ENCODE data around the gene PHAF1.

The PHAF1 gene

GRCh38 chr16:67075331-67075730 is 34.4 kb upstream of the PHAF1 start:
- no peak for DNase-seq (ENCODE audit: low spot score)

GRCh38 chr16:67077871-67078270 is 31.9 kb upstream of the PHAF1 start:
- Histone ChIP-seq H3K36me3 (ENCODE audit: low read depth) (peaks cover 43% of the 10 kb centered on the region), H3K9me3 (ENCODE audit: severe bottlenecking) (no peaks in the 10 kb centered on the region), H3K27ac (ENCODE audit: poor library complexity, severe bottlenecking) (no peak overlapping the region), H3K27me3 (ENCODE audit: insufficient read depth, poor library complexity, severe bottlenecking) (no peaks in the 10 kb centered on the region), H3K4me1 (ENCODE audit: insufficient read depth, poor library complexity, severe bottlenecking) (no peaks in the 10 kb centered on the region), H3K4me3 (ENCODE audit: severe bottlenecking) (no peak overlapping the region)
- DNase-seq (ENCODE audit: low spot score) (no peak), ATAC-seq (ENCODE audit: low read depth) (no peak)
- no peak for TF ChIP-seq CTCF (IDR thresholded peaks at IDR 0.05; ENCODE audit: poor library complexity, severe bottlenecking)

More at GRCh38 chr16:67075331-67075730, 34.4 kb upstream of the PHAF1 start:
- Histone ChIP-seq H3K27me3 (ENCODE audit: insufficient read depth, poor library complexity, severe bottlenecking) (no peaks in the 10 kb centered on the region), H3K4me1 (ENCODE audit: insufficient read depth, poor library complexity, severe bottlenecking) (no peaks in the 10 kb centered on the region), H3K36me3 (ENCODE audit: low read depth) (peaks cover 54% of the 10 kb centered on the region), H3K9me3 (ENCODE audit: severe bottlenecking) (no peaks in the 10 kb centered on the region), H3K4me3 (ENCODE audit: severe bottlenecking) (no peak overlapping the region), H3K27ac (ENCODE audit: poor library complexity, severe bottlenecking) (no peak overlapping the region)
- no peak for ATAC-seq (ENCODE audit: low read depth)
- no peak for TF ChIP-seq CTCF (IDR thresholded peaks at IDR 0.05; ENCODE audit: poor library complexity, severe bottlenecking)

- no peak for TF ChIP-seq CTCF (IDR thresholded peaks at IDR 0.05; ENCODE audit: poor library complexity, severe bottlenecking)
- Histone ChIP-seq H3K4me3 (ENCODE audit: severe bottlenecking) (no peak overlapping the region), H3K27ac (ENCODE audit: poor library complexity, severe bottlenecking) (no peak overlapping the region), H3K4me1 (ENCODE audit: insufficient read depth, poor library complexity, severe bottlenecking) (no peaks in the 10 kb centered on the region), H3K36me3 (ENCODE audit: low read depth) (peaks cover 39% of the 10 kb centered on the region), H3K27me3 (ENCODE audit: insufficient read depth, poor library complexity, severe bottlenecking) (no peaks in the 10 kb centered on the region), H3K9me3 (ENCODE audit: severe bottlenecking) (no peaks in the 10 kb centered on the region)
- ATAC-seq (ENCODE audit: low read depth) (no peak), DNase-seq (ENCODE audit: low spot score) (no peak)
Measured at GRCh38 chr16:67082100-67082499, 27.6 kb upstream of the PHAF1 start.

GRCh38 chr16:67082891-67083290 is 26.9 kb upstream of the PHAF1 start:
- TF ChIP-seq CTCF (IDR thresholded peaks at IDR 0.05; ENCODE audit: poor library complexity, severe bottlenecking), result no peak
- peaks cover 37% of the 10 kb centered on the region for H3K36me3 ChIP-seq (ENCODE audit: low read depth)
- ATAC-seq (ENCODE audit: low read depth), result no peak

GRCh38 chr16:67084345-67085028 is 25.3 kb upstream of the PHAF1 start:
- no peaks in the 10 kb centered on the region for H3K9me3 ChIP-seq (ENCODE audit: severe bottlenecking)
- no peaks in the 10 kb centered on the region for H3K27me3 ChIP-seq (ENCODE audit: insufficient read depth, poor library complexity, severe bottlenecking)
- no peak overlapping the region for H3K4me3 ChIP-seq (ENCODE audit: severe bottlenecking)
- H3K27ac ChIP-seq (ENCODE audit: poor library complexity, severe bottlenecking), result no peak overlapping the region
- no peaks in the 10 kb centered on the region for H3K4me1 ChIP-seq (ENCODE audit: insufficient read depth, poor library complexity, severe bottlenecking)
- peaks cover 37% of the 10 kb centered on the region for H3K36me3 ChIP-seq (ENCODE audit: low read depth)
- TF ChIP-seq CTCF (IDR thresholded peaks at IDR 0.05; ENCODE audit: poor library complexity, severe bottlenecking), result no peak
- DNase-seq (ENCODE audit: low spot score) (no peak), ATAC-seq (ENCODE audit: low read depth) (no peak)

More at GRCh38 chr16:67082891-67083290, 26.9 kb upstream of the PHAF1 start:
- Histone ChIP-seq H3K4me1 (ENCODE audit: insufficient read depth, poor library complexity, severe bottlenecking) (no peaks in the 10 kb centered on the region), H3K27ac (ENCODE audit: poor library complexity, severe bottlenecking) (no peak overlapping the region), H3K9me3 (ENCODE audit: severe bottlenecking) (no peaks in the 10 kb centered on the region), H3K4me3 (ENCODE audit: severe bottlenecking) (no peak overlapping the region), H3K27me3 (ENCODE audit: insufficient read depth, poor library complexity, severe bottlenecking) (no peaks in the 10 kb centered on the region)
- DNase-seq (ENCODE audit: low spot score), result no peak
